Activated CD8-positive, alpha-beta memory T cell treated with anti-CD3 and anti-CD28 coated beads, Interleukin-2, amount 50 U/mL, for 4 hours (primary cell): ENCODE results near the gene JAML.

Source experiments
- DNase-seq: peaks from one replicate; pipeline ENCODE4 v3.0.0-alpha.2; 2020

The JAML gene, protein sequence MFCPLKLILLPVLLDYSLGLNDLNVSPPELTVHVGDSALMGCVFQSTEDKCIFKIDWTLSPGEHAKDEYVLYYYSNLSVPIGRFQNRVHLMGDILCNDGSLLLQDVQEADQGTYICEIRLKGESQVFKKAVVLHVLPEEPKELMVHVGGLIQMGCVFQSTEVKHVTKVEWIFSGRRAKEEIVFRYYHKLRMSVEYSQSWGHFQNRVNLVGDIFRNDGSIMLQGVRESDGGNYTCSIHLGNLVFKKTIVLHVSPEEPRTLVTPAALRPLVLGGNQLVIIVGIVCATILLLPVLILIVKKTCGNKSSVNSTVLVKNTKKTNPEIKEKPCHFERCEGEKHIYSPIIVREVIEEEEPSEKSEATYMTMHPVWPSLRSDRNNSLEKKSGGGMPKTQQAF

DNA sequence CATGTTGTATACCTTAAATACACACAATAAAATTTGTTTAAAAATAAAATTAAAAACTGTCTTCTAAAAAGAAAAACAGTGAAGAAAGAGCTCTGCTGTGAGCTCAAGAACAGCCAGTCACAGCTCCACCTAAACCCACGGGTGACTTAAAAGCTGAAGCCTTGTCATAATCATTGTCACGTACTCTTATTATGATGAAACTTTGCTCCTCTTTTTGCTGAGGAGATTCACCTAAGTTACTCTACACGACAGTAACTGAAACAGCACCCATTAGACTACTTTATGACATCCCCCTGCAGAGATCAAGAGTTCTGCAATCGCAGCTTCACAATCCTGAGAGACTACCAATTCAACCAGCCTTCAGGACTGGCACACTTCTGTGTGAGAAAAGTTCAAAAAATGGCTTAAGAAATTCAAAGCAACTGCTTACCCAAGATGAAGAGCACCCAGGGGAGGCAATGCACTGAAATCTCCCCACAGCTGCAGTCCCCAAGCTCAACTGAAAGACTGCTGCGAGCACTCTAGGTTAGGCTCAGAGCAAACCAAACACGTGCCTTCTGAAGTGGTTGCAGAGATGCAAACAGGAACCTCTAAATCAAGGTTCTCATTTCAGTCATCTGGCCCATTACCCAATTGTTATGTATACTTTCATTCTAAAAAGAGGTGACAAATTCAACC is at the start of gene JAML:
Gene JAML (minus strand): TSS at position 501 of the 678 bp plus-strand sequence. CDS start 10,145 bp downstream, outside the sequence.
- DNase-seq: peak; percentile 62

DNA sequence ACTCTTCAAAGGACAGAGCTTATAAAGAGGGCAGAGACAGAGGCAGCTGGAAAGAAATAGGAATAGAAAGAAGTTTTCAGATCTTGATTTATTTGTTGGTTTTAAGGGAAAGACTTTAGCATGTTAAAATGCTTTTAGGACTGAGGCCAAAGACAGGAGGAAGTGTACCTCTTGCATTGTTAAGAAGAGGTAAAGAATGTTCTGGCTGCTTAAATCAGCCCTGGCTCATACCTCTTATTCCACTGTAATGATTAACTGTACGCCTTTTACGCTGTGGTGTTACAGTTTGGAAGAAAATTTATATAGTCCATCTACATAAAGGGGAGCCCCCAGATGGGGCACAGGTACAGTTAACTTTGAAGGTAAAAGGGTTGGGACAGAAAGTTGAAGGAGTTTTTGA is 49.4 kb upstream of the JAML start:
- DNase-seq: no peak

DNA sequence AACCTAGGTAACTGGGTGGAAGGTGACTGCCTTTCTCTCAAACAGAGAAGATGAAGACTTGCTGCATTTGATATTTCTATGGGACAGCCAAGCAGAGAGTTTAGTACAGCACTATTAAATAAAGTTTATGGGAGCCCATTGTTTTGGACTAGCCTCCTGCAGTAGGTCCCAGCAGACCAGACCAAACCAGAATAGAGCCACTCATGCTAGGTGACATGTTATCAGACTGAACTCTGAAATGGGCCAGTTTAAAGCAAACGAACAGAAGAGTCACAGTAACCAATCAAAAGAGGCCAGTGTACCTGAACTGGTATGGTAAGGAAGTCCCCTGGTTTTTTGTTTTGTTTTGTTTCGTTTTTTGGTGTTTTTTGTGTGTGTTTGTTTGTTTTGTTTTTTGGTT is 47.2 kb upstream of the JAML start:
- no peak for DNase-seq

DNA sequence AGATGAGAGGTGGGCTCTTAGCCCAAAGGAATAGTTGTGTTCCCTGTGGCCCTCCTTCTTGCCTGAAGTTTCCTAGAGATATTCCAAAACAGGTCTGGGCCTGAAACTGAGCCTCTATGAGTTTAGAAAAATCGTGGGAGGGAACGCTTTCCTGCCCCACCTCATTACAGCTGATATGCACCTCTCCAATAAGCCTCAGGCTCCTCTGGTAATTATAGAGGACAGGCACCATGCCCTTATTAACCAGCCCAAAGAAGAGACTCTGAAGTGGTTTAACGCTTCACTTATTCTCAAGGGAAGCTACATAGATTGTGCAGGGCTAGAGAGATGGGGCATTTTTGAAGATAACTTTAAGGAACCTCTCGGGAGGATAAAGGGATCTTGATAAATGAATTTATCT is 42.7 kb upstream of the JAML start:
- no peak for DNase-seq

DNA sequence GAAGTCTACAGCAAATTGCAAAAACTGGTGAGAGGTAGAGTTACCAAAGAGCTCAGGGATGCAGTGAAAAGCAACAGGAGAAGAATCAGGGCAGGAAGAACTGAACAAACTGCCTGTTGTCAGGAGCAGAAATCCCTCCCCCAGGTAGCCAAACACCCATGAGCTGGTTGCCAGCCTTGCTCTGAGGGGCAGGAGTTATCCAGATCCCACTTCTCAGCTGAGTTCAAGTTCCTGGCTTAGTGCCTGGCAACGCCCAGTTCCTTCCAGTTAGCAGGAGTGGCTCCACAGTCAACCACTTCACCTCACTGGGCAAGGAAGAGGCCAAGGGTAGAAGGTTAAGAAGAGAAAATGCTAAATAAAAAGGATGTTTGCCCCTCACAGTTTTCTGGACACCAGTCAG is 41.1 kb upstream of the JAML start:
- no peak for DNase-seq

DNA sequence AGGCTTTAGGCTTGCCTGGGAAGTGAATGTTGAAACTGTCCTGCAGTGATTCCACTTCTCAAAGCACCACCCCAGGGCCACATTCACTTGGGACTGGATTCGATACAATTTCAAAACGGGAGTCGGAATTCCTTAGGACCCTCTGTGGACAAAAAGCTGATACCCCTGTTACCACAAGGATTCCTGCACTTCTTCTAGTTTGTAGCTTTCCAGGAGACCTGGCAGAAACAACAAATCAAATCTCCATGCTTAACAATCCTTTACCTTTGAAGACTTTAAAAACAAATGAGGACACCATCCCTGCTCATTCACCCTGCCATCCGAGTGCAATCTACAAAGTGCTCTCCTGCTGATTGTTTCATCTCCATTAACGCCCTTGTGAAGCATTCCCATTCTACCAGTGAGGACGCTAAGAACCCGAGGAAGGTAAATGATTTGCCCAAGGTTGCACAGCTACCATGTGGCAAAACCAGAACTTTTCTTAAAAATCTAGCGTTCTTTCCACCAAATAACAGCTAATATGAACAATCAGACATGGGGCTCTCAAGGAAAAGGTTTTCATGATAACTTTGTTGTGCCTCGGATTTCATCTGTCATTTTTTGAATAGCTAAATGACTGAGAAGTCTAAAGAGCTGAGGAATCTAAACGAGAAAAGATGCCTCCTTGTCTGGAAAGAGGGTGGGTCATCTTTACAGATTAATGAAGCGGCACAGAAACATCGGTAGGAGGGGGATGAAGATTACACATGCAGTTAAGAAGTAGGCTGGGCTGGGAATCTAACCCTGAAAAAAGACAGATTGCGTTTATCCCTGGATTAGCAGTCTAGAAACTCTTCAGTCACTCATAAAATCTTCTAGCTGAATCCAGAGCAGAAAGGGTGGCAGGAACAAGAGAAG is 40.0 kb upstream of the JAML start:
- DNase-seq: no peak

DNA sequence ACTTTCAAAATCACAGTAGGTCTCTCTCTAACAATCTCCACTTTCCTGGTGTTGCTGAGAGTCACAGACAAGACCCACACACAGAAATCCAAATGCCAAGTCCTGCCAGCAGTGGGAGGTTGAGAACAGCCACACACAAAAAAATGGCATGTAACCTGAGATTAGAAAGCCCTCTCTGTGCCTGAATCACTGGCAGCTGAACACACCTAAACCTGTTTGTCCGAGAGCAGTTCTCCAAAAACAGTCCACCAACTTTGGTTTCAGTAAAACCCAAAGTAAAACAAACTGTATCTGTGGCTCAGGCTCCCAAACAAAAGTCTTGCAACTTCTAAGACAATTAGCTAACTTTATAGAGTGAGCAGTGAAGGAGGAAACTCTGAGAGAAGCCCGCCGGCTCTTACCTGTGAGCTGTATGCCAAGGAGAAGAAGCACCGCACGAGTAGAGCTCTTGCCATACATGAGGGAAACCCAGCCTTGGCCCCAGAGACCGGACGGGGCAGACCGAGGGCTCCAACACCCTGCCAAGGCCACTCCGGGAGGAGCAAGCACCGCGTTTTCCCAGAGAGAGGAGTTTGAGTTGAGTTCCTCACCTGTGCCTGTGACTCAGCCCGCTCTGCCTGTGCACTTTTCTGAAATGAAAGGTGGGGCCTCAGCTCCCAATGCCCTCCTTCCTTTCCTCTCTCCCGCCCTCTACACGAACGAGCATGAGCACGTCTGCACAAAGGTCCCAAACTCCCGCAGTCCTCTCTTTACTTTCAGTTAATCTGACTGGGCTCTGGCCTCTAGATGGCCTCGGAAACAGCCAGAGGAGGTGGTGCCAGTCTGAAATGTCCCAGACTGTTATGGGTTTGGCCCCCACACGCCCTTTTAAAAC is 39.1 kb upstream of the JAML start, which contains the start of gene MPZL2:
Gene MPZL2 (minus strand): TSS at position 603 of the 874 bp plus-strand sequence. CDS start 144 bp downstream, at position 459.
- peak; percentile 31 for DNase-seq

DNA sequence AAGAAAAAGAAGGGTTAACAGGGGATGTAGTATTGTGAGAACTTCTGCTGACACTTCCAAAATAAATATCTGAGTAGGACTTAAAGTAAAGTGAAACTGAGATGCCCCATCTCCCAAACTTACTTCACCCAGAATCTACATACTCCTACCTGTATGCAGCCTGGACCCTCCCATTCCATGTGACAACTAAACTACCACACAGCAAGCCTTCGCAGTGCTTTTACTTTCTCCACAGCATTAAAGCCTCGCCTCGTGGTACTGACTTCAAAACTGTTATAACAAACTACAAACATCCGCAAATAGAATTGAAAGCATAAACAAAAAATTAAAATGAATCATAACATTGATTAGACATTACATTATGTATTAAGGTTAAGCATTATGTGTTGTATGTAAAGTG is 38.3 kb upstream of the JAML start:
- DNase-seq: no peak

DNA sequence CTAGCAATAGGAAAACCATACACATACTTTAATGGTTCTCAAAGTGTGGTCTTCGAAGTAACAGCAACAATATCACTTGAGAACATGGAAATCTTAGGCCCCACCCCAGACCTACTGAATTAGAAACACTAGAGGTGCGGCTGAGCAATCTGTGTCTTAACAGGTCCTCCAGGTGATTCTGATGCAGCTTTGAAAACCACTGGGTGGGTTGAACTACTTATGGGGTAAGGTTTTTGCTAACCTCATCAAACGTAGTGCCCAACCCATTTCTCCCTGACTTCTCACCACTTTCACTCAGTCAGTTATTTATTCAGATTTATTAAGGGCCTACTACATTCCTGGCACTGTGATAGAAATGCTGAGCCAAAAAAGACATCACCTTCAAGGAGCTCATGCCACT is 35.5 kb upstream of the JAML start:
- no peak for DNase-seq

DNA sequence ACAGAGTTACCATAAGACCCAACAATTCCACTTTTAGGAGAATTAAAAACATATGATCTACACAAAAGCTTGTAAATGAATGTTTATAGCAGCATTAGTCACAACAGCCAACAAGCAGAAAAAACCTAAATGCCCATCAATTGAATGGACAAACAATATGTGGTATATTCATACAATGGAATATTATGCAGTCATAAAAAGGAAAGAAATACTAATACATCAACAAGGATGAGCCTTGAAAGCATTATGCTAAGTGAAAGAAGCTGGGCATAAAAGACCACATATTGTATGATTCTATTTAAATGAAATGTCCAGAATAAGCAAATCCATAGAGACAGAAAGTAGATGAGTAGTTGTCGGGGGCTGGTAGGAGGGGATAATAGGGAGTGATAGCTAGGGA is 34.3 kb upstream of the JAML start:
- no peak for DNase-seq

DNA sequence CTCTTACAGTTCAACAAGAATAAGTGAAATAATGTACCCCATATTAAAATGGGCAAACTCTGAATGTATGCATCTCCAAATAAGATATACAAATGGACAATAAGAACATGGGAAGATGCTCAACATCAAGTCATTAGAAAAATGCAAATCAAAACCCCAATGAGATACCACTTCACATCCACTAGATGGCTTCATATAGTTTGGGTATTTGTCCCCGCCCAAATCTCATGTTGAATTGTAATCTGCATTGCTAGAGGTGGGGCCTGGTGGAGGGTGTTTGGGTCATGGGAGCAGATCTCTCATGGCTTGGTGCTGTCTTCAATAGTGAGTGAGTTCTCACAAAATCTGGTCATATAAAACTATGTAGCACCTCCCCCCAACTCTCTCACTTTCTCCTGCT is 33.6 kb upstream of the JAML start:
- no peak for DNase-seq

DNA sequence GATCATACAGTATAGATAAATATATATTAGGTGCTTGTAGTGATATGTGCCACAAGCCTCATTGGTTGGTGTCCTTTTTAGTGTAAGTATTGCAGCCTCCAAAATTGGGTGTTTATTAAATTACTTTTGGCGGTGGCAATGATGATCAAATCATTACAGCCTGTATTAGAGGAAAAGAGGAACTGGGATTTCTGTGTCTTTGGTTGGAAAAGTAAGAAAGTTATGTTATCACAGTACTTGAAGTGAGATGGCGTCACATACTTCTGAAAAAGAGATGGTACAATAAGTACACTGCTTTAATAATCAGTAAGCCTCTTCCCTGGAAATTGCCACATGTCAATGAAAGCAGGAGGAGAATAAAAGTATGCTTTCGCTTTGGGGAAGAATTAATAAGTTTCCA is 27.9 kb upstream of the JAML start:
- no peak for DNase-seq

DNA sequence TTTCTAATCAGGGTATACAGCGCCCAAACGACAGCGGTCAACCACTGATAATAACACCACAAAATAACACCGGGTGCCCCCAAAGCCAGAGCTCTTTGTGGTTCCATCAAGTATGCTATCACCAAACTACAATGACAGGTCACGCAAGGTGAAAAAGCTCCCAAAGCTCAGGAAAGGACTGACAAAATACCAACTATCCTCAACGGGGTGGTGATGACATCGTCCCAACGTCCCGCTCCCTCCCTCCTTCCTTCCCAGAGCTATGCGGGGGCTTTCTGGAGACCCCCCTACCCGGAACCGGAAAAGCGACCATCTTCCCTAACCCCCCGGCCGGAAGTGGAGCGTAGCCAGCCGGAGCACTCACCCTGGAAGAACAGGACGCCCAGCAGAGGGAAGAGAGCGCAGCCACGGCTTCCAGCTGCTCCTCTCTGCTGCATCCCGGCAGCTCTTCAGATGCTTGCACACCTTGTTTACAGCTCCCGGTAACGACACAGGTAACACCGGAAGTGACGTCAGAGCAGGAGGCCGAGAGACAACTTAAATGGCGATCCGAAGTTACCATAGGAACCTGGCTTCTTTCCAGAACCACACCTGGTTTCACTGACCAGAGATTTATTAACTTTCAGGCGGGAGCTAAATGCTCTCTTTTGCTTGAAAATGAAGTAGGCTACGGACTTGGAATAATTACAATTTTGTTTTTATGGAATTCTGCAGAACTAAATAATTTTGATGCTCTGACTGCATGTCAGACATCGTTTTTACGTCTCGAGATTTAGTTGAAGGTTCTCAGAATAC is 27.2 kb upstream of the JAML start, which contains the start of gene MPZL3:
Gene MPZL3 (minus strand): TSS at position 508 of the 795 bp plus-strand sequence. CDS start 71 bp downstream, at position 437.
- DNase-seq: peak; percentile 79

DNA sequence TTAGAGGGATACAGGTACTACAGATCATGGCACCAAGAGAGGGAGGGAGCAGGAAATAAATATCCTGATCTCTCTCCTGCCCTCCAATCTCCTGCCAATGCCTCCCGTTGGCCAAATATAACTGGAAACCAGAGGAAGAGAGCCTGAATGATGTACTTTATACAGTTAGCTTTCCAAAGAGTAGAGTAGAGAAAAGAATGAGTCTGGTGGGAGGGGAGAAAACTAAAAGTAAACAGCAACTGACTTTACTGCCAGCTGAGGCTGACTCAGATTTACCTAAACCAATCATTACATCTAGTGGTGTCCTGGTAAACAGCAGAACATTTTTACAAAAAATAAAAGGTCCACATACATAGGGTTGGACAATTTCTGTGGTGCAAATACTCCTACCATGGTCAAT is 22.2 kb upstream of the JAML start:
- DNase-seq: no peak

DNA sequence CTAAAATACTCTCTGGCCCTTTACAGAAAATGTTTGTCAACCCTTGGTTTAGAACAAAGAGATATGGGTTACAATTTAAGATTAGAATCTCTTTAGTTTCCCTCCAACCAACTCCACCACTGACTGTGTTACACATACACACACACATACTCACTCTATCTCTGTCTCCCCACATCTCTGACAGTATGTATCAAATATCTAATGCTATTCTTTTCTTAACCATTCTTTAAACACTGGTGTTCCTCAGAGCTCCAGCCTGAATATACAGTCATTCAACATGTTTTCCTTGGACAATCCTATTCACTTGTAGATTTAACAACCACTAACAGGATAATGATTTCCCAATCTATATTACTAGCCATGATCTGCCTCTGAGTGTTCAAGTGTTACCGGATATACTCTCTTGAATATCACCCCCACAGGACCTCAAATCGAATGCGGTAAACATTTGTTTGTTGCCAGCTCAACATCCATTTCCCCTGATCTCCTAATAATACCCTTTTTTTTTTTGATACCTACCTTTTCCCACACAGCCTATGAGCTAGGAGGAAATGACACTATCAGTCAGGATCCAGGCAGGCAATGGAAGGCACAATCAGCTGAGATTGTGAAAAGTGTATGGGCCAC is 21.2 kb upstream of the JAML start:
- DNase-seq: no peak

DNA sequence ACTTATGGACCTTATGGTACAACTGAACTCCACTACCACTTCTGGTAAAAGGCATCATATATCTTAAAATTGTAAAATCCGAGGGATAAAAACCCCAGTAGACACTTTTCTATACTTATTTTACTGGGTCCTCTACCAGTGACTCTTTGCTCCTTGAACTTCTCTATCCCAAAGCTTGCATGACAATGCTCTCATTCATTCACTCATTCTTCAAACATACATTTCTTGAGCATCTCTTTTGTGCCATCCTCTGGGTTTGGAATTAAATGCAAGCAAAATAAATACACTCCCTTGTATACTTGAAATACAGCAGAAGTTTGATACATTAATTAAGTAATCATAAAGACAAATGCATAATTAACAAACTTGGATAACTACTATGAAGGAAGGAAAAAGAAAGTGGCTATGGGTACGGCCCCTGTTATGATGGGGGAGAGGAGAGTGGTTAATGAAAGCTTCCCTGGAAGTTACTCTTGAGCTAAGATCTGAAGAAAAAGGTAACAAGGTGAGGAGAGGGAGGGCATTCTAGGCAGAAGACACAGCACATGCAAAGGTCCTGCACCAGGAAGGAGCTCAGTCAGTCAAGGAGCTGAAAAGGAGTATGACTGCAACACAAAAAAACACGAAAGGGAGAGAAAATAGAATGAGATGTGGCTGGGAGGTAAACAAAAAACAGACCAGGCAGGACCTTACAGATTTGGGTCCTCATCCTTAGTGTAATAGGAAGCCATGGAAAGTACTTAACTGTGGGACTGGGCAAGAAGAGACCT is 19.4 kb upstream of the JAML start:
- DNase-seq: no peak

DNA sequence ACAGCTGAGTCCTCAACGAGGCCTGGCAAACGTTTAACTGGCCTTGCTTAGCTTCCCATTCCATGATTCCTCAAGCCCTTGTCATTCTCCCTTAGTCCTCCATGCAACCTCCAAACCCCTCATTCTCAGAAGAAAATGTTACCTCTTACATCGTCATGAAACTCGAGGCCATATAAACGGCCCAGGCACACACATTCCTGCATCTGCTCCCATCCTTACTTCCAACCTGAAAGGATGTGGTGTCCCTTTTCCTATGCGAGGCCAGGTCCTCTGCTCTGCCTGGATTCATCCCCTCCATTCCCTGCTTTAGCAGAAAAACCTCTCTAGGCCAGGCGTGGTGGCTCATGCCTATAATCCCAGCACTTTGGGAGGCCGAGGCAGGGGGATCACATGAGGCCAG is 18.4 kb upstream of the JAML start:
- DNase-seq: no peak

DNA sequence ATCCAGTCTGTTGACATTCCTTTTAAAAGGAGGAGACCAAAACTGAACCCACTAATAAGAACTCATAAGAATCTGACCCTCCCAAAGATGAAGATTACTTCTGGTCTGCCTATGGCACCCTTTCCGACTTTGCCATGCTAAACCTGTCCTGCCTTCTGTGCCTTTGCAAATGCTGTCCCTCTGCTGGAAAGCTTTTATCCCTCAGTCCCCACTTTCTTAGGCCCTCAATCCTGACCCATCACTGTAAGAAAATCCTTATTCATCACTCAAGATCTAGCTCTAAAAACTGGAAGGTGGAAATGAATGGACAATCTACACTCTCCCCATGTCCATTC is 16.9 kb upstream of the JAML start:
- DNase-seq: no peak

DNA sequence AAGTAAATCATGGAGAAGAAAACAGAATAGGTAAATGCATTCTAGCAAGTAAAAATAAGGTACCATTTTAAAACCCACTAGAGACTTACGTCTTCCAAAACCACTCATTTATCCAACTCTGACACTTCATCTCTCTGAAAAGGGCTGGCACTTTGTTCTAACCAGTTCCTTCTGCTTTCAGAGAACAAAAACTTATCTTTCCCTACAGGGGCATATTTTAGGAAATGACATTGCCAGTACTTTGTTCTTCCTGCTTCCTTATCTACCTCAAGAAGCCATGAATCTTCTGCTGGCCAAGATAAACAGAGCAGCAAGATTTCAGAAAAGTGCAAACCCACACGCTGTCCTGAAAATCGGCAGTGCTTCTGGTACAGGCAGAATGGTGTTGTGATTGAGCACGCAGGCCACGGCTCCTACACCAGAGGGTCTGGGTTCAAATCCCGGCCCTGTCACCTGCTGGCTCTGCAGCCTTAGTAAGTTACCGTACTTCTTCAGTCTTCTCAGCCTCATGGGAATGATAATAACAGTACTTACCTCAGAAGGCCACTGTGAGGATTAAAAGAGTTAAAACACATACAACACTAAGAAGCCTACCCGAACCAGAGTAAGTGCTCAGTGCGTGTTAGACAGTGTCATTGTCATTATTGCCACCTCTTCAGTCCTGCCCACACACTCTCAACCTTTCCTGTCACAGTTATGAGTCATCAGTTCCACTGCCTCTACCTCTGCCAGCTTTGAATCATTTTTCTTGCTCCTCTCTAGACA is 16.4 kb upstream of the JAML start:
- peak; percentile 57 for DNase-seq
